Neural cell (in vitro differentiated cells): Measurements from ENCODE around the gene PPP2R1A.

Experiments used
- CTCF ChIP-seq: fragments of 450-650 bp; IDR thresholded peaks from 2 replicates; pipeline ENCODE4 v1.5.1; 2014; ENCODE audit warnings: antibody characterized with exemption, mild to moderate bottlenecking, moderate library complexity; ENCODE audit not compliant: poor library complexity, severe bottlenecking
- EP300 ChIP-seq: fragments of 450-650 bp; conservative IDR thresholded peaks from 2 replicates; pipeline ENCODE4 v1.6.1; 2014; ENCODE audit warnings: antibody characterized with exemption, mild to moderate bottlenecking, moderate library complexity; ENCODE audit not compliant: poor library complexity, severe bottlenecking
- EZH2 ChIP-seq: fragments of 200-600, 300-800 bp; shearing (Covaris generic), sonication (generic); IDR thresholded peaks from 2 replicates; pipeline ENCODE4 v1.6.1; 2014; ENCODE audit warnings: antibody characterized with exemption, low read length, borderline replicate concordance, mild to moderate bottlenecking; ENCODE audit not compliant: insufficient read depth, poor library complexity, severe bottlenecking
- POLR2AphosphoS5 ChIP-seq: IDR thresholded peaks from 2 replicates; pipeline ENCODE4 v1.6.1; 2012
- REST ChIP-seq: IDR thresholded peaks from 2 replicates; pipeline ENCODE4 v1.6.1; 2012; ENCODE audit warnings: borderline replicate concordance
- SMC3 ChIP-seq: fragments of 450-650 bp; conservative IDR thresholded peaks from 2 replicates; pipeline ENCODE4 v1.6.1; 2014; ENCODE audit warnings: antibody characterized with exemption, mild to moderate bottlenecking, moderate library complexity; ENCODE audit not compliant: poor library complexity
- TAF1 ChIP-seq: IDR thresholded peaks from 2 replicates; pipeline ENCODE4 v1.6.1; 2012; ENCODE audit warnings: low read depth

GRCh38 chr19:52244021-52244420 lies 54.2 kb downstream of the PPP2R1A start:
- TF ChIP-seq CTCF = no peak
- no peak for TF ChIP-seq EP300
- no peak for TF ChIP-seq POLR2AphosphoS5
- no peak for TF ChIP-seq SMC3
- no peak for TF ChIP-seq EZH2
- no peak for TF ChIP-seq REST
- no peak for TF ChIP-seq TAF1
